Bladder microvascular endothelial cell (primary cell): ENCODE data around the gene GREM2. TPM values are rescaled to one million over a fixed set of nuclear protein-coding genes. Genes with fewer than 3 reads are reported as not detected.

Experiments used
- total RNA-seq: library from RNA; depleted of rRNA; stranded (reverse); fragments of >200 nt; gene quantifications from 2 replicates; pipeline ENCODE4 v1.2.3, GENCODE V29; 2014

GREM2 gene
- not detected in 2 replicates for total RNA-seq

GRCh38 chr1:240611619-240612480 lies at the start of gene GREM2:
Gene GREM2, minus strand, starts transcription at chr1:240612155. Its CDS starts 118,680 bp downstream, at chr1:240493475.

